ENCODE results near the gene CHRND.

CHRND gene

GRCh38 chr2:232563580-232563979 is 37.6 kb downstream of the CHRND start:
- Histone ChIP-seq H3K9me3 (replicated peaks in 1 of 2; ENCODE audit: control insufficient read depth in 2 of 2, insufficient read depth in 1 of 2, low read depth in 1 of 2, low read length in 2 of 2) (no peaks in the 10 kb centered on the region), H3K14ac (ENCODE audit: low read length) (no peak overlapping the region), H3K79me1 (ENCODE audit: low read depth, low read length) (no peaks in the 10 kb centered on the region), H3K4me3 (ENCODE audit: low read length in 2 of 2) (no peak overlapping the region), H3K36me3 (replicated peaks in 1 of 2; ENCODE audit: control insufficient read depth in 2 of 2, insufficient read depth in 2 of 2, low read length in 2 of 2) (peaks cover 20 to 93% of the 10 kb centered on the region in 2 donors), H4K8ac (ENCODE audit: low read depth, low read length) (no peak overlapping the region), H3K9ac (ENCODE audit: low read depth, low read length, poor library complexity) (no peak overlapping the region), H3K27ac (replicated peaks; ENCODE audit: low read length) (no peak overlapping the region), H3K4me1 (ENCODE audit: control insufficient read depth in 2 of 2, insufficient read depth in 1 of 2, low read depth in 1 of 2, low read length in 2 of 2) (no peaks in the 10 kb centered on the region), H3K4me2 (ENCODE audit: insufficient read depth, low read length, poor library complexity, severe bottlenecking) (no peak overlapping the region), H3K23ac (ENCODE audit: low read depth, low read length, poor library complexity) (no peak overlapping the region), H3K4ac (ENCODE audit: low read length) (no peak overlapping the region), H2BK5ac (ENCODE audit: low read length) (no peak overlapping the region), H2AFZ (ENCODE audit: low read length) (no peak overlapping the region), H3K27me3 (ENCODE audit: control insufficient read depth in 3 of 3, insufficient read depth in 3 of 3, low read depth in 1 of 3, low read length in 3 of 3) (no peaks in the 10 kb centered on the region), H4K91ac (ENCODE audit: low read depth, low read length, poor library complexity) (no peak overlapping the region), H2BK12ac (ENCODE audit: low read length) (no peak overlapping the region), H3K18ac (ENCODE audit: low read length) (no peak overlapping the region), H2BK15ac (ENCODE audit: low read length) (no peak overlapping the region), H2BK120ac (ENCODE audit: low read depth, low read length) (no peak overlapping the region), H2AK5ac (ENCODE audit: low read depth, low read length) (no peak overlapping the region)
- WGBS, 2 donors (ENCODE audit: extremely low coverage in 2 of 2, insufficient read length in 2 of 2, insufficient replicate concordance in 1 of 2) = no CpG with 5 or more reads among the region's 3 CpGs
- DNase-seq (ENCODE audit: low spot score) = no peak

- no peak overlapping the region for H2BK120ac ChIP-seq (ENCODE audit: low read depth, low read length)
- H3K18ac ChIP-seq (ENCODE audit: low read length) = no peak overlapping the region
- H3K27me3 ChIP-seq (ENCODE audit: control insufficient read depth in 3 of 3, insufficient read depth in 3 of 3, low read depth in 1 of 3, low read length in 3 of 3) = no peaks in the 10 kb centered on the region
- no peak overlapping the region for H2BK15ac ChIP-seq (ENCODE audit: low read length)
- H2BK12ac ChIP-seq (ENCODE audit: low read length) = no peak overlapping the region
- no peak overlapping the region for H3K4me3 ChIP-seq (ENCODE audit: low read length in 2 of 2)
- H3K14ac ChIP-seq (ENCODE audit: low read length) = no peak overlapping the region
- no peak overlapping the region for H3K4ac ChIP-seq (ENCODE audit: low read length)
- H3K79me1 ChIP-seq (ENCODE audit: low read depth, low read length) = no peaks in the 10 kb centered on the region
- H3K9ac ChIP-seq (ENCODE audit: low read depth, low read length, poor library complexity) = no peak overlapping the region
- no peak overlapping the region for H2AFZ ChIP-seq (ENCODE audit: low read length)
- no peak overlapping the region for H3K23ac ChIP-seq (ENCODE audit: low read depth, low read length, poor library complexity)
- H2BK5ac ChIP-seq (ENCODE audit: low read length) = no peak overlapping the region
- no peak for DNase-seq (ENCODE audit: low spot score)
- peaks cover 32 to 94% of the 10 kb centered on the region in 2 donors for H3K36me3 ChIP-seq (replicated peaks in 1 of 2; ENCODE audit: control insufficient read depth in 2 of 2, insufficient read depth in 2 of 2, low read length in 2 of 2)
- H3K27ac ChIP-seq (replicated peaks; ENCODE audit: low read length) = no peak overlapping the region
- peaks cover 0 to 3% of the 10 kb centered on the region in 2 donors for H3K4me1 ChIP-seq (ENCODE audit: control insufficient read depth in 2 of 2, insufficient read depth in 1 of 2, low read depth in 1 of 2, low read length in 2 of 2)
- H4K91ac ChIP-seq (ENCODE audit: low read depth, low read length, poor library complexity) = no peak overlapping the region
- no peaks in the 10 kb centered on the region for H3K9me3 ChIP-seq (replicated peaks in 1 of 2; ENCODE audit: control insufficient read depth in 2 of 2, insufficient read depth in 1 of 2, low read depth in 1 of 2, low read length in 2 of 2)
- no peak overlapping the region for H2AK5ac ChIP-seq (ENCODE audit: low read depth, low read length)
- no peak overlapping the region for H3K4me2 ChIP-seq (ENCODE audit: insufficient read depth, low read length, poor library complexity, severe bottlenecking)
- no peak overlapping the region for H4K8ac ChIP-seq (ENCODE audit: low read depth, low read length)
These were observed 41.8 kb downstream of the CHRND start for GRCh38 chr2:232567721-232568120.

- WGBS, 2 donors (ENCODE audit: extremely low coverage in 2 of 2, insufficient read length in 2 of 2, insufficient replicate concordance in 1 of 2) = no CpG with 5 or more reads among the region's 5 CpGs
- DNase-seq (ENCODE audit: low spot score) = no peak
- H2BK12ac ChIP-seq (ENCODE audit: low read length) = no peak overlapping the region
- no peak overlapping the region for H2BK120ac ChIP-seq (ENCODE audit: low read depth, low read length)
- H3K36me3 ChIP-seq (replicated peaks in 1 of 2; ENCODE audit: control insufficient read depth in 2 of 2, insufficient read depth in 2 of 2, low read length in 2 of 2) = peaks cover 34 to 94% of the 10 kb centered on the region in 2 donors
- H3K79me1 ChIP-seq (ENCODE audit: low read depth, low read length) = no peaks in the 10 kb centered on the region
- H4K91ac ChIP-seq (ENCODE audit: low read depth, low read length, poor library complexity) = no peak overlapping the region
- H3K4me2 ChIP-seq (ENCODE audit: insufficient read depth, low read length, poor library complexity, severe bottlenecking) = no peak overlapping the region
- H2AK5ac ChIP-seq (ENCODE audit: low read depth, low read length) = no peak overlapping the region
- no peak overlapping the region for H2BK5ac ChIP-seq (ENCODE audit: low read length)
- H3K4me3 ChIP-seq (ENCODE audit: low read length in 2 of 2) = no peak overlapping the region
- H3K14ac ChIP-seq (ENCODE audit: low read length) = no peak overlapping the region
- H4K8ac ChIP-seq (ENCODE audit: low read depth, low read length) = no peak overlapping the region
- no peak overlapping the region for H2BK15ac ChIP-seq (ENCODE audit: low read length)
- H3K9ac ChIP-seq (ENCODE audit: low read depth, low read length, poor library complexity) = no peak overlapping the region
- H3K9me3 ChIP-seq (replicated peaks in 1 of 2; ENCODE audit: control insufficient read depth in 2 of 2, insufficient read depth in 1 of 2, low read depth in 1 of 2, low read length in 2 of 2) = no peaks in the 10 kb centered on the region
- no peaks in the 10 kb centered on the region for H3K27me3 ChIP-seq (ENCODE audit: control insufficient read depth in 3 of 3, insufficient read depth in 3 of 3, low read depth in 1 of 3, low read length in 3 of 3)
- peaks cover 0 to 3% of the 10 kb centered on the region in 2 donors for H3K4me1 ChIP-seq (ENCODE audit: control insufficient read depth in 2 of 2, insufficient read depth in 1 of 2, low read depth in 1 of 2, low read length in 2 of 2)
- H3K4ac ChIP-seq (ENCODE audit: low read length) = no peak overlapping the region
- no peak overlapping the region for H3K18ac ChIP-seq (ENCODE audit: low read length)
- H3K23ac ChIP-seq (ENCODE audit: low read depth, low read length, poor library complexity) = no peak overlapping the region
- no peak overlapping the region for H2AFZ ChIP-seq (ENCODE audit: low read length)
- no peak overlapping the region for H3K27ac ChIP-seq (replicated peaks; ENCODE audit: low read length)
These were observed 42.2 kb downstream of the CHRND start for GRCh38 chr2:232568161-232568560.

- no peak for DNase-seq (ENCODE audit: low spot score)
- H3K36me3 ChIP-seq (replicated peaks in 1 of 2; ENCODE audit: control insufficient read depth in 2 of 2, insufficient read depth in 2 of 2, low read length in 2 of 2) = peaks cover 32 to 97% of the 10 kb centered on the region in 2 donors
- no peak overlapping the region for H2BK12ac ChIP-seq (ENCODE audit: low read length)
These were observed 43.6 kb downstream of the CHRND start for GRCh38 chr2:232569541-232569940.

More at GRCh38 chr2:232569541-232569940, 43.6 kb downstream of the CHRND start:
- Histone ChIP-seq H2AK5ac (ENCODE audit: low read depth, low read length) (no peak overlapping the region), H3K4me3 (ENCODE audit: low read length in 2 of 2) (no peak overlapping the region), H2AFZ (ENCODE audit: low read length) (no peak overlapping the region), H3K4me1 (ENCODE audit: control insufficient read depth in 2 of 2, insufficient read depth in 1 of 2, low read depth in 1 of 2, low read length in 2 of 2) (peaks cover 4 to 10% of the 10 kb centered on the region in 2 donors), H2BK5ac (ENCODE audit: low read length) (no peak overlapping the region), H3K4ac (ENCODE audit: low read length) (peak overlapping the region; percentile 26), H3K23ac (ENCODE audit: low read depth, low read length, poor library complexity) (no peak overlapping the region), H3K27ac (replicated peaks; ENCODE audit: low read length) (no peak overlapping the region), H4K91ac (ENCODE audit: low read depth, low read length, poor library complexity) (no peak overlapping the region), H3K9ac (ENCODE audit: low read depth, low read length, poor library complexity) (no peak overlapping the region), H2BK120ac (ENCODE audit: low read depth, low read length) (no peak overlapping the region), H3K4me2 (ENCODE audit: insufficient read depth, low read length, poor library complexity, severe bottlenecking) (no peak overlapping the region), H3K14ac (ENCODE audit: low read length) (no peak overlapping the region), H4K8ac (ENCODE audit: low read depth, low read length) (no peak overlapping the region), H3K18ac (ENCODE audit: low read length) (no peak overlapping the region), H3K79me1 (ENCODE audit: low read depth, low read length) (no peaks in the 10 kb centered on the region), H2BK15ac (ENCODE audit: low read length) (no peak overlapping the region), H3K9me3 (replicated peaks in 1 of 2; ENCODE audit: control insufficient read depth in 2 of 2, insufficient read depth in 1 of 2, low read depth in 1 of 2, low read length in 2 of 2) (no peaks in the 10 kb centered on the region), H3K27me3 (ENCODE audit: control insufficient read depth in 3 of 3, insufficient read depth in 3 of 3, low read depth in 1 of 3, low read length in 3 of 3) (no peaks in the 10 kb centered on the region)
- WGBS, 2 donors (ENCODE audit: extremely low coverage in 2 of 2, insufficient read length in 2 of 2, insufficient replicate concordance in 1 of 2) = no CpG with 5 or more reads among the region's 9 CpGs

All from neuronal stem cell (in vitro differentiated cells).